Heart left ventricle (tissue), 16 donors: Measurements from ENCODE around the gene STAC2. TPM values are rescaled to one million over a fixed set of nuclear protein-coding genes. Genes with fewer than 3 reads are reported as not detected.

Source experiments
- ATAC-seq, 4 donors: fragments of 200-7000 bp; cut with Tn5 transposase; one replicate each; pipeline ENCODE4 v1.9.1; 2020 to 2022; ENCODE audit warnings: moderate library complexity in 4 of 4, mild to moderate bottlenecking in 3 of 4, moderate number of reproducible peaks in 1 of 4
- DNase-seq, 5 donors: peaks; one replicate each; pipeline ENCODE4 v3.0.0-alpha.2; 2020
- H3K27ac ChIP-seq, 12 donors: fragments of 200-600 bp; sonication (generic) in 4 of 12; one replicate each; pipeline versions ENCODE4 v1.5.0 to v1.8.0; 2016 to 2022; ENCODE audit warnings: mild to moderate bottlenecking in 2 of 12
- H3K27me3 ChIP-seq, 9 donors: fragments of 200-600 bp; sonication (generic) in 2 of 9; one replicate each; pipeline versions ENCODE4 v1.5.1 to v1.8.0; 2016 to 2022; ENCODE audit warnings: mild to moderate bottlenecking in 3 of 9
- H3K36me3 ChIP-seq, 9 donors: fragments of 200-600 bp; sonication (generic) in 2 of 9; one replicate each; pipeline versions ENCODE4 v1.5.0 to v1.8.0; 2018 to 2022; ENCODE audit warnings: mild to moderate bottlenecking in 2 of 9
- H3K4me1 ChIP-seq, 12 donors: fragments of 200-600 bp; sonication (generic) in 4 of 12; one replicate each; pipeline versions ENCODE4 v1.5.0 to v1.8.0; 2016 to 2022; ENCODE audit warnings: mild to moderate bottlenecking in 3 of 12
- H3K4me3 ChIP-seq, 12 donors: fragments of 200-600 bp; sonication (generic) in 4 of 12; one replicate each; pipeline versions ENCODE4 v1.5.0 to v1.8.0; 2017 to 2022; ENCODE audit warnings: mild to moderate bottlenecking in 9 of 12, moderate library complexity in 4 of 12
- H3K9me3 ChIP-seq, 12 donors: fragments of 200-600 bp; sonication (generic) in 4 of 12; one replicate each; pipeline versions ENCODE4 v1.5.0 to v1.8.0; 2016 to 2022; ENCODE audit warnings: mild to moderate bottlenecking in 1 of 12
- CTCF ChIP-seq, 12 donors: fragments of 200-600 bp; sonication (generic) in 4 of 12; IDR thresholded peaks; one replicate each; pipeline versions ENCODE4 v1.5.0 to v1.8.0; 2018 to 2022; ENCODE audit warnings: antibody characterized with exemption in 12 of 12, mild to moderate bottlenecking in 5 of 12
- POLR2A ChIP-seq, 2 donors: fragments of 450-650 bp; IDR thresholded peaks; one replicate each; pipeline ENCODE4 v1.6.1; 2017; ENCODE audit warnings: antibody characterized with exemption in 2 of 2, mild to moderate bottlenecking in 2 of 2, moderate library complexity in 2 of 2
- WGBS, 4 donors: extraction: QIAGEN DNeasy Blood & Tissue Kit in 2 of 4; methylation state at CpG; one replicate each; pipeline versions ENCODE4 v1.1.5 to v1.1.7; 2013 to 2018; 5-methylcytosine and 5-hydroxymethylcytosine counted together
- intact Hi-C, 10 donors: fragments of 100-400 bp; cut with DNase I; formaldehyde crosslinking; loops; one replicate each; pipeline versions ENCODE4 v1.11.1 to v1.14.2; 2022
- polyA plus RNA-seq, 2 donors: library from polyadenylated mRNA; stranded (reverse); fragments of 200-250 nt; gene quantifications; one replicate each; pipeline ENCODE4 v1.2.3, GENCODE V29; 2013
- total RNA-seq, 9 donors: library from RNA; depleted of rRNA in 2 of 9; stranded (reverse); fragments of >200 nt in 2 of 9; fragmentation: NEBNext Ultra II Directional in 3 of 9; extraction: Animal tissue kit (Norgen Biotek cat#: 25700) in 3 of 9; gene quantifications; one replicate each; pipeline versions ENCODE4 v1.1.0 to v1.2.4, GENCODE V29; 2016 to 2023
- donor health status: ischemic (EF 13 %, LVEDD 7.1; RV severe dilation, severe dysfunction).
- donor health status: healthy with polysubstance abuse.
- donor health status: DM: no; HTN: yes; CAD: no.
- donor health status: DM: no; HTN: no; CAD: no.
- donor health status: ischemic (EF 25% LVEDD 6.9; RV normal size, moderate dysfunction).
- donor health status: ischemic (EF 25% LVEDD 5.7; RV mildly dilated, moderate dysfunction).
- donor health status: healthy.
- donor health status: DM: yes; HTN: yes; CAD: no.
- donor health status: ischemic (EF 35%, LVEDD 5.7; RV mildly dilated, moderate dysfunction).
- donor health status: nonischemic (EF 11% LVEDD 7.7; RV severe dilation, severe dysfunction).
- donor health status: DM: yes; HTN: yes; CAD: no.
- donor health status: PGD.
- donor health status: ischemic (EF 29% LVEDD 5.4; RV normal size, mild dysfunction).
- donor health status: nonischemic (EF 23%, LVEDD 6.1; RV moderate dilation, normal function).

The STAC2 gene
- total and polyA plus RNA-seq, 11 donors, result 0.16 to 5.3 (median 0.36) TPM

- DNase-seq (no peak), ATAC-seq (no peak)
- peaks cover 3 to 36% (median 25%) of the 10 kb centered on the region in 12 donors for H3K4me1 ChIP-seq
- TF ChIP-seq CTCF (IDR thresholded peaks at IDR 0.05) (no peak), POLR2A (IDR thresholded peaks at IDR 0.05) (no peak)
- 81 to 83% (median 81%) methylated on average over 3 of the region's 3 CpGs for WGBS, 4 donors
- H3K36me3 ChIP-seq, result peaks cover 11 to 44% (median 43%) of the 10 kb centered on the region in 9 donors
- H3K4me3 ChIP-seq, result no peak overlapping the region
- no peaks in the 10 kb centered on the region for H3K9me3 ChIP-seq
- H3K27me3 ChIP-seq, result peaks cover 0 to 7% (median 0%) of the 10 kb centered on the region in 9 donors
- no peak overlapping the region for H3K27ac ChIP-seq
- intact Hi-C loops, result loop anchor here in 5 of 10 donors (5.0 kb wide), 1 partner anchor 37 kb away; no protein-coding TSS in a partner anchor
Observed at GRCh38 chr17:39205112-39205526, 20.6 kb downstream of the STAC2 start.

- Histone ChIP-seq H3K36me3 (peaks cover 11 to 44% (median 43%) of the 10 kb centered on the region in 9 donors), H3K27me3 (no peaks in the 10 kb centered on the region), H3K4me1 (peaks cover 0 to 31% (median 18%) of the 10 kb centered on the region in 12 donors), H3K4me3 (no peak overlapping the region), H3K27ac (no peak overlapping the region), H3K9me3 (no peaks in the 10 kb centered on the region)
- 76 to 87% (median 84%) methylated on average over 8 of the region's 8 CpGs for whole genome bisulfite sequencing, 4 donors
- TF ChIP-seq CTCF (IDR thresholded peaks at IDR 0.05) (no peak), POLR2A (IDR thresholded peaks at IDR 0.05) (no peak)
- intact Hi-C loops, result no loop called here
- ATAC-seq (no peak), DNase-seq (no peak)
Observed at GRCh38 chr17:39204245-39204644, 21.5 kb downstream of the STAC2 start.

- 47 to 58% (median 49%) methylated on average over 11 of the region's 11 CpGs for WGBS, 4 donors
- H3K4me1 ChIP-seq, result peaks cover 0 to 47% (median 25%) of the 10 kb centered on the region in 12 donors
Observed at GRCh38 chr17:39200957-39201510, 24.7 kb downstream of the STAC2 start.

More at GRCh38 chr17:39200957-39201510, 24.7 kb downstream of the STAC2 start:
- intact Hi-C loops, result no loop called here
- H3K4me3 ChIP-seq, result peak overlapping the region; percentile 71 to 99 (median 82)
- H3K27ac ChIP-seq, result peak overlapping the region in 10 of 12 donors; percentile 92 to 100 (median 98)
- no peak for TF ChIP-seq POLR2A (IDR thresholded peaks at IDR 0.05)
- no peak for TF ChIP-seq CTCF (IDR thresholded peaks at IDR 0.05)
- no peaks in the 10 kb centered on the region for H3K9me3 ChIP-seq
- no peaks in the 10 kb centered on the region for H3K27me3 ChIP-seq
- H3K36me3 ChIP-seq, result peaks cover 11 to 44% (median 43%) of the 10 kb centered on the region in 9 donors
- no peak for ATAC-seq
- no peak for DNase-seq
